Stomach (tissue), 4 donors: ENCODE measurements around the gene SLC26A3.

ENCODE experiments used
- CTCF ChIP-seq, 7 experiments: fragments of 450-650 bp in 4 of 7; fragments of 200-600 bp in 3 of 7; sonication (generic) in 3 of 7; IDR thresholded peaks; one replicate each; pipeline ENCODE4 v1.5.1; 2016 to 2019; ENCODE audit warnings: antibody characterized with exemption in 7 of 7, control low read depth in 2 of 7, mild to moderate bottlenecking in 1 of 7
- POLR2A ChIP-seq, 4 donors: fragments of 450-650 bp; IDR thresholded peaks; one replicate each; pipeline ENCODE4 v1.6.1; 2016; ENCODE audit warnings: antibody characterized with exemption in 4 of 4, control low read depth in 2 of 4, mild to moderate bottlenecking in 1 of 4, moderate library complexity in 1 of 4
- POLR2AphosphoS5 ChIP-seq, 3 donors: sonication (generic); formaldehyde crosslinking; IDR thresholded peaks; one replicate each; pipeline ENCODE4 v1.6.1; 2016; ENCODE audit warnings: antibody characterized with exemption in 3 of 3

GRCh38 chr7:107792364-107792763 is 10.7 kb downstream of the SLC26A3 start:
- TF ChIP-seq POLR2AphosphoS5 (IDR thresholded peaks at IDR 0.05) = no peak
- TF ChIP-seq POLR2A (IDR thresholded peaks at IDR 0.05) = no peak
- no peak for TF ChIP-seq CTCF (IDR thresholded peaks at IDR 0.05)
